ENCODE data around the gene ARL14EP.

DNA sequence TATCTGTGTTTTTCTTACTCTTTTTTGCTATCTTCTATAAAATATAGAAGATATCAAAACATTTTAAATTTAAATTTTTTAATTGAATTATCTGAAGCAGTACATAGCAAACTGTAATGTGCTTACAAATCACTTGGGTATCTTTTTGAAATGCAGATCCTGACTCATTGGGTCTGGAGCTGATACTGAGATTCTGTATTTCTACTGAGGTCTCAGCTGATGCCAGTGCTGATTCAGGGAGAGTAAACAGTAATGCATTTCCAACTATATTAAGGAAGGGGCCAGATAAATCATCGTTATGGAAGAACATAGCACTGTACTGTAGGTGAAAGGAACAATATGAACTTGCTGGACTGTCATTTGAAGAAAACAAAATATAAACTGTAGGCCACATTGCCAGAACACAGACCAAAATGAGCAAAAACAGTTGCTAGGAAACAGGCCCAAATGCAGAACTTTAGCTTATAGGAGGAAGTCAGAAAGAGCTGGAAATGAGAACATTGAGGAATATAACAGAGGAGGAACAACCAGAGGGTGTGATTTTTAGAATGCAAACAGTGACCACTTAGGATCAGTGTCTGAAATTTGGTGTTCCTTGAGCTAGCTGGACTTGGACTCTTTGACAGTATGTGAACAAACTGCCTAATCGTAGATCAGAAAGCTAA, 3.3 kb downstream of the ARL14EP start:
- TF ChIP-seq EZH2 (IDR thresholded peaks at IDR 0.05; ENCODE audit: borderline replicate concordance, low read length): no peak
- TF ChIP-seq, protein P1, sequence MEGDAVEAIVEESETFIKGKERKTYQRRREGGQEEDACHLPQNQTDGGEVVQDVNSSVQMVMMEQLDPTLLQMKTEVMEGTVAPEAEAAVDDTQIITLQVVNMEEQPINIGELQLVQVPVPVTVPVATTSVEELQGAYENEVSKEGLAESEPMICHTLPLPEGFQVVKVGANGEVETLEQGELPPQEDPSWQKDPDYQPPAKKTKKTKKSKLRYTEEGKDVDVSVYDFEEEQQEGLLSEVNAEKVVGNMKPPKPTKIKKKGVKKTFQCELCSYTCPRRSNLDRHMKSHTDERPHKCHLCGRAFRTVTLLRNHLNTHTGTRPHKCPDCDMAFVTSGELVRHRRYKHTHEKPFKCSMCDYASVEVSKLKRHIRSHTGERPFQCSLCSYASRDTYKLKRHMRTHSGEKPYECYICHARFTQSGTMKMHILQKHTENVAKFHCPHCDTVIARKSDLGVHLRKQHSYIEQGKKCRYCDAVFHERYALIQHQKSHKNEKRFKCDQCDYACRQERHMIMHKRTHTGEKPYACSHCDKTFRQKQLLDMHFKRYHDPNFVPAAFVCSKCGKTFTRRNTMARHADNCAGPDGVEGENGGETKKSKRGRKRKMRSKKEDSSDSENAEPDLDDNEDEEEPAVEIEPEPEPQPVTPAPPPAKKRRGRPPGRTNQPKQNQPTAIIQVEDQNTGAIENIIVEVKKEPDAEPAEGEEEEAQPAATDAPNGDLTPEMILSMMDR (IDR thresholded peaks at IDR 0.05; ENCODE audit: low read length): no peak

All from OCI-LY1 (cell line).